Measurements from ENCODE around the gene HAP1. TPM values are rescaled to one million over a fixed set of nuclear protein-coding genes. Genes with fewer than 3 reads are reported as not detected.
"Not testable (repeated sequence)": the region's sequence is repeated elsewhere in the genome, so short reads cannot be mapped to it uniquely, and the experiment has no call there.

Gene HAP1
- polyA plus RNA-seq, 1 experiment: 0.04 TPM

DNA sequence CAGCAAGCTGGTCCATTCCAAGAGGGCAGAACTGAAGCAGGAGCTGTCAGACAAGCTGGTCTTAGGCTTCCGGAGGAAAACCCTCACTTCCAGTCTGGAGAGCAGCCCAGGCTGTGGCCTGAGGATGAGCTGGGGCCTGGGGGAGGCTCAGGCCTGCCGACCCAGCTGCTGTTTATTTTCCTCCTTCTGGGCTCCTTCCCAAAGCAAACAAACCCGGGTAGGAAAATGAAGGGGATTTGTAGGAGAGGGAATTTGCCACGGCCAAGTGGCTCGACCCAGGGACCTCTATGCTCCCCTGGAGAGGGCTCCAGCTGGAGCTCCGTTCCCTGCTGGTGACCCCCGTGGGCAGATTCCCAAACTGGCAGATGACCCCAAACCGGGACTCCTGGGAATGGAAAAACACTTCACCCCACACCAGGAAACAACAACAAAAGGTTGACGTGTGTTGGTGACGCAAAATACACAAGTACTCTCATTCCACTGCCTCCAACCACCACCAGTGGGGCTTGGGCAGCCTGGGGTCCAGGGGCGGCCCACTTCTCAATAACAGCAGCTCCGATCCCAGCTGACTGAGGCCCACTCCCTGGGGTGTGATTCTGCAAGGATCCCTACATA lies 43.2 kb upstream of the HAP1 start:
- TF ChIP-seq, protein P1, sequence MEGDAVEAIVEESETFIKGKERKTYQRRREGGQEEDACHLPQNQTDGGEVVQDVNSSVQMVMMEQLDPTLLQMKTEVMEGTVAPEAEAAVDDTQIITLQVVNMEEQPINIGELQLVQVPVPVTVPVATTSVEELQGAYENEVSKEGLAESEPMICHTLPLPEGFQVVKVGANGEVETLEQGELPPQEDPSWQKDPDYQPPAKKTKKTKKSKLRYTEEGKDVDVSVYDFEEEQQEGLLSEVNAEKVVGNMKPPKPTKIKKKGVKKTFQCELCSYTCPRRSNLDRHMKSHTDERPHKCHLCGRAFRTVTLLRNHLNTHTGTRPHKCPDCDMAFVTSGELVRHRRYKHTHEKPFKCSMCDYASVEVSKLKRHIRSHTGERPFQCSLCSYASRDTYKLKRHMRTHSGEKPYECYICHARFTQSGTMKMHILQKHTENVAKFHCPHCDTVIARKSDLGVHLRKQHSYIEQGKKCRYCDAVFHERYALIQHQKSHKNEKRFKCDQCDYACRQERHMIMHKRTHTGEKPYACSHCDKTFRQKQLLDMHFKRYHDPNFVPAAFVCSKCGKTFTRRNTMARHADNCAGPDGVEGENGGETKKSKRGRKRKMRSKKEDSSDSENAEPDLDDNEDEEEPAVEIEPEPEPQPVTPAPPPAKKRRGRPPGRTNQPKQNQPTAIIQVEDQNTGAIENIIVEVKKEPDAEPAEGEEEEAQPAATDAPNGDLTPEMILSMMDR (IDR thresholded peaks at IDR 0.05; ENCODE audit: low read depth, low read length): 0 out of 2 replicates have a peak, but pooled peaks have one; percentile 14
- no peaks in the 10 kb centered on the region for H3K9me3 ChIP-seq (ENCODE audit: control insufficient read depth, insufficient read depth, low read length)
- no peaks in the 10 kb centered on the region for H3K27me3 ChIP-seq (ENCODE audit: control insufficient read depth, insufficient read depth, low read length)
- H3K4me3 ChIP-seq (ENCODE audit: low read depth, low read length): 0 out of 2 replicates have a peak overlapping the region, but pooled peaks have one; percentile 7
- DNase-seq (ENCODE audit: low read depth, low spot score): peak; percentile 90
- CTCF ChIA-PET: interaction anchor here (1.6 to 2.5 kb wide), 2 partner anchors 8 to 24 kb away, joined by 12 to 14 read pairs; partner anchors contain the start of gene JUP
- POLR2A ChIA-PET: interaction anchor here (0.6 to 1.9 kb wide), 11 partner anchors 9 to 117 kb away, joined by 3 to 27 read pairs (median 4); partner anchors contain the start of genes EIF1, FKBP10, HAP1 and JUP
- H3K27ac ChIP-seq (ENCODE audit: low read depth, low read length): peak overlapping the region; percentile 96

DNA sequence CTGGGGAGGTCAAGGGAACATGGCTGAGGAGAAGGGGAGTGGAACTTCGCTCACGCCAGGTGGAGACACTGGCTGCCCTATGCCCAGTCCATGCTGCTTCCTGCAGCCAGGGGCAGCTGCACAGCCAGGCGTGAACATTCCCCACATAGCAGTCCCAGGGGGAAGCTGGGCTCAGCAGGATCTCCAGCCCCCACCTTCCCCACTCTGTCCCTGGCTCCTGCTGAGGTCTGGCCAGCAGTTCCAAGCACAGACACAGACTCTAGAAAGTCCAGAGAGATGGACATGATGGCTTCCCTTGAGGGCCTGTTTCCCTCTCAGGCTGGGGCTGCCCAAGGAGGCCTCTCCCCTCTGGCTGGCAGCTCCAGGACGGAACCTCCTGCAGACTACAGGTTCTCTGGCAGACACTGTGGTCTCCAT lies 42.7 kb upstream of the HAP1 start:
- Histone ChIP-seq H3K27me3 (ENCODE audit: control insufficient read depth, insufficient read depth, low read length) (no peaks in the 10 kb centered on the region), H3K27ac (ENCODE audit: low read depth, low read length) (peak overlapping the region; percentile 96), H3K9me3 (ENCODE audit: control insufficient read depth, insufficient read depth, low read length) (no peaks in the 10 kb centered on the region), H3K4me3 (ENCODE audit: low read depth, low read length) (no peak overlapping the region)
- ChIA-PET POLR2A (interaction anchor here (0.8 to 1.9 kb wide), 10 partner anchors 9 to 118 kb away, joined by 3 to 27 read pairs (median 4); partner anchors contain the start of genes EIF1, FKBP10, HAP1 and JUP), CTCF (interaction anchor here (1.6 to 2.5 kb wide), 2 partner anchors 9 to 25 kb away, joined by 12 to 14 read pairs; partner anchors contain the start of gene JUP)
- TF ChIP-seq, protein P1 (IDR thresholded peaks at IDR 0.05; ENCODE audit: low read depth, low read length): peak; percentile 20; the same call in 1 of the 2 replicates
- no peak for DNase-seq (ENCODE audit: low read depth, low spot score)

DNA sequence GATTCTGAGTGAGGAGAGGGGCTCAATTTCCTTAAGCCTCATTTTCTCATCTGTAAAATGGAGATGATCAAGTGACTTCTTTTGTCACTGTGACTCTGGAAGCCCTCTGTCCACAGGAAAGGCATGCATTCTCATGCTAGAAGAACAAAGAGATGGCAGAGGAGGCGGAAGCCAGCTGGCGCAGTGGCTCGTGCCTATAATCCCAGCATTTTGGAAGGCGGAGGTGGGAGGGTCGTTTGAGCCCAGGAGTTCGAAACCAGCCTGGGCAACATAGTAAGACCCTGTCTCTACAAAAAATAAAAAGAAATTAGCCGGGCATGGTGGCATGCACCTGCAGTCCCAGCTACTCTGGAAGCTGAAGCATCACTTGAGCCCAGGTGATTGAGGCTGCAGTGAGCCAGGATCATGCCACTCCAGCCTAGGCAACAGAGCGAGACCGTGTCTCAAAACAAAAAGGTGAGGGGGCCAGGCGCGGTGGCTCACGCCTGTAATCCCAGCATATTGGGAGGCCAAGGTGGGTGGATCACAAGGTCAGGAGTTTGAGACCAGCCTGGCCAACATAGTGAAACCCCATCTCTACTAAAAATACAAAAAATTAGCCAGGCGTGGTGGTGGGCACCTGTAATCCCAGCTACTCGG lies 41.9 kb upstream of the HAP1 start:
- CTCF ChIA-PET: interaction anchor here (1.6 kb wide), 1 partner anchor 10 kb away, joined by 12 read pairs; the partner anchor contains the start of gene JUP
- H3K4me3 ChIP-seq (ENCODE audit: low read depth, low read length); H3K27ac ChIP-seq (ENCODE audit: low read depth, low read length); POLR2A ChIA-PET; H3K9me3 ChIP-seq (ENCODE audit: control insufficient read depth, insufficient read depth, low read length); H3K27me3 ChIP-seq (ENCODE audit: control insufficient read depth, insufficient read depth, low read length); DNase-seq (ENCODE audit: low read depth, low spot score): not testable (repeated sequence)

DNA sequence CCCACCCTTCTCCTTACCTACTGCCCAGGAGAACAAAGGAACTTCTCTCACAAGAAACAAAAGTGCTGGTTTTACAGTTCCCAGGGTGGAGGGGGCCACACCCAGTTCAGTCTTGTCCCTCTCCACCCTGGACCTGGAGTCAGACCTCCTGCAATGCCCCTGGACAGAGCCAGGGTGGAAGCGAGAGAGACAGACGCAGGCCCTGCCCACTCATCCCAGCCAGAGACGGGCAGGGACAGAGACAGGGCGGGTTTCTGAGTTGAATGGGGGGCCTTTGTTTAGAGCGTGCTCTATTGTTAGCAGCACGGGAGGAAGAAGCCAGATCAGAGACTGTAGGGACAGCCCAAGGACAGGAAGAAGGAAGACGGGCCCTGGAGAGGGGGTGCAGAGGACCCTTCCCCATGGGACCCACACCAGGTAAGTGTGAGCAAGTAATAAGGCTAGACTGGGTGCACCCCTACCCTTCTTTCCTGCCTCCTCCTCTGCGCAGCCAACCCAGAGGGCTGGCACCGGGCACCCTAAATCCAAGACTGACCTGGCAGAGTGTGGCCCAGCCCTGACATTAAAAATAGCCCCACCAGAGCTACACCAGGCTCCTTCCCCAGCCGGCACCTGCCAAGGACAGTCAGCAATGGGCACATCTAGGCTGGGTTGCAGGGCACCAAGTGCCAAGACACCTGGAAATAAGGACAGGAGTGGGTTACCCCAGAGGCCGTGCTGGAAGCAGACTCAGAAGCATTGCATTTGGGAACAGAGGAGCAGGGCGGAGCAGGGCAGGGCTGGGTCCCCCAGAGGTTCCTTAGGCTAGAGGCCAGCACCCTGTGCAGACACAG lies 41.2 kb upstream of the HAP1 start:
- Histone ChIP-seq H3K27ac (ENCODE audit: low read depth, low read length) (no peak overlapping the region), H3K9me3 (ENCODE audit: control insufficient read depth, insufficient read depth, low read length) (no peaks in the 10 kb centered on the region), H3K4me3 (ENCODE audit: low read depth, low read length) (no peak overlapping the region), H3K27me3 (ENCODE audit: control insufficient read depth, insufficient read depth, low read length) (no peaks in the 10 kb centered on the region)
- no peak for DNase-seq (ENCODE audit: low read depth, low spot score)
- TF ChIP-seq, protein P1 (IDR thresholded peaks at IDR 0.05; ENCODE audit: low read depth, low read length): no peak
- ChIA-PET POLR2A (no interaction called here), CTCF (interaction anchor here (2.9 kb wide), 1 partner anchor 10 kb away, joined by 16 read pairs; the partner anchor contains the start of gene JUP)

DNA sequence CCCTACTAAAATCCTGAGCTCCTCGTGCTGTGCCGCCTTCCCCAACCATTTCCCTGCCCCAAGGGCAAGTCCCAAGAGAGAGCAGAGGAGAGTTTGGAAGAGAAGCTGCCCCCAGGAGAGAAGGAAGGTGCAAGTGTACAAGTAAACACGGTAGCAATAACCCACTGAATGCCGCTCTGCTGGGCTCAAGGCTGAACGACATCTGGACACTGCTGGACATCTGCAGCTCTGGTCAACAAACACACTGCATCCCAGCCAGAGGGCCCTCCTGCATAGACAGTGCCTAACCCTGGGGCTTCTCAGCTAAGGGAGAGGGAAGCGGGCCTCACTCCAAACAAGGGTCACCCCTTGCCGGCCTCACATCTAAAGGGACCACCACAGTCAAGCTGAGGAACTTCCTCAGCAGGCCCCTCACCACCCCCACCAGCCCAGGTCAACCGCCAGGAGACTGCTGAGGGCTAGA lies 39.3 kb upstream of the HAP1 start:
- Histone ChIP-seq H3K27ac (ENCODE audit: low read depth, low read length) (peak overlapping the region; percentile 80), H3K27me3 (ENCODE audit: control insufficient read depth, insufficient read depth, low read length) (no peaks in the 10 kb centered on the region), H3K4me3 (ENCODE audit: low read depth, low read length) (no peak overlapping the region), H3K9me3 (ENCODE audit: control insufficient read depth, insufficient read depth, low read length) (no peaks in the 10 kb centered on the region; the same call in 1 of the 2 replicates)
- ChIA-PET POLR2A (interaction anchor here (0.7 to 1.3 kb wide), 2 partner anchors 13 to 27 kb away, joined by 3 to 8 read pairs; partner anchors contain the start of gene JUP), CTCF (interaction anchor here (0.7 to 2.9 kb wide), 5 partner anchors 10 to 78 kb away, joined by 3 to 19 read pairs (median 9); partner anchors contain the start of genes FKBP10 and JUP)
- no peak for DNase-seq (ENCODE audit: low read depth, low spot score)
- TF ChIP-seq, protein P1 (IDR thresholded peaks at IDR 0.05; ENCODE audit: low read depth, low read length): no peak
